HG02852 (cell line): ENCODE results near the gene FBRS.
"Not testable (repeated sequence)": the region's sequence is repeated elsewhere in the genome, so short reads cannot be mapped to it uniquely, and the experiment has no call there.

Experiments used
- ATAC-seq: cut with Tn5 transposase; IDR thresholded peaks from one replicate; pipeline ENCODE4 v1.9.1; 2021; ENCODE audit warnings: mild to moderate bottlenecking, moderate library complexity; ENCODE audit not compliant: unreplicated experiment

Gene FBRS

GRCh38 chr16:30663820-30664219 is 5.6 kb downstream of the FBRS start:
- ATAC-seq = no peak

GRCh38 chr16:30664616-30665109 is 6.4 kb downstream of the FBRS start:
- no peak for ATAC-seq

GRCh38 chr16:30665155-30665829 is 7.1 kb downstream of the FBRS start:
- ATAC-seq = no peak

- no peak for ATAC-seq
Measured at GRCh38 chr16:30665830-30666190, 7.6 kb downstream of the FBRS start.

- ATAC-seq = no peak
Measured at GRCh38 chr16:30666681-30667080, 8.4 kb downstream of the FBRS start.

GRCh38 chr16:30667361-30667905 is 9.2 kb downstream of the FBRS start:
- ATAC-seq = no peak

GRCh38 chr16:30668393-30668792 is 10.2 kb downstream of the FBRS start:
- no peak for ATAC-seq

GRCh38 chr16:30669026-30669902 is 11.0 kb downstream of the FBRS start:
- ATAC-seq = no peak

- ATAC-seq = no peak
Measured at GRCh38 chr16:30669903-30670824, 11.9 kb downstream of the FBRS start.

GRCh38 chr16:30675143-30675542 is 16.9 kb downstream of the FBRS start:
- ATAC-seq = no peak

- no peak for ATAC-seq
Measured at GRCh38 chr16:30677931-30678585, 19.8 kb downstream of the FBRS start.

- ATAC-seq = no peak
Measured at GRCh38 chr16:30678586-30678970, 20.3 kb downstream of the FBRS start.

GRCh38 chr16:30680326-30680725 is 22.1 kb downstream of the FBRS start:
- no peak for ATAC-seq

GRCh38 chr16:30688701-30689100 is 30.5 kb downstream of the FBRS start:
- no peak for ATAC-seq

- ATAC-seq = no peak
Measured at GRCh38 chr16:30691907-30692306, 33.7 kb downstream of the FBRS start.

GRCh38 chr16:30692396-30693064 is 34.3 kb downstream of the FBRS start:
- ATAC-seq = no peak

GRCh38 chr16:30694926-30695693 is 36.9 kb downstream of the FBRS start:
- ATAC-seq = no peak

- not testable (repeated sequence) for ATAC-seq
Measured at GRCh38 chr16:30696646-30697045, 38.4 kb downstream of the FBRS start.
